ENCODE results near the gene CEP55.

DNA sequence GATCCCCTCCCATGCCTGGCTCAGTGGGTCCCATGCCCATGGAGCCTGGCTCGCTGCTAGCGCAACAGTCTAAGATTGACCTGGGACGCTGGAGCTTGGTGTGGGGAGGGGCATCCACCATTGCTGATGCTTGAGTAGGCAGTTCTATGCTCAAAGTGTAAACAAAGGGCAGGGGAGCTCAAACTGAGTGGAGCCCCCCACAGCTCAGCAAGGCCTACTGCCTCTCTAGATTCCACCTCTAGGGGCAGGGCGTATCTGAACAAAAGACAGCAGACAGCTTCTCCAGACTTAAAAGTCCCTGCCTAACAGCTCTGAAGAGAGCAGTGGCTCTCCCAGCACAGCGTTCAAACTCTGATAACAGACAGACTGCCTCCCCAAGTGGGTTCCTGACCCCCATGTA is 38.9 kb downstream of the CEP55 start:
- TF ChIP-seq, protein P1, sequence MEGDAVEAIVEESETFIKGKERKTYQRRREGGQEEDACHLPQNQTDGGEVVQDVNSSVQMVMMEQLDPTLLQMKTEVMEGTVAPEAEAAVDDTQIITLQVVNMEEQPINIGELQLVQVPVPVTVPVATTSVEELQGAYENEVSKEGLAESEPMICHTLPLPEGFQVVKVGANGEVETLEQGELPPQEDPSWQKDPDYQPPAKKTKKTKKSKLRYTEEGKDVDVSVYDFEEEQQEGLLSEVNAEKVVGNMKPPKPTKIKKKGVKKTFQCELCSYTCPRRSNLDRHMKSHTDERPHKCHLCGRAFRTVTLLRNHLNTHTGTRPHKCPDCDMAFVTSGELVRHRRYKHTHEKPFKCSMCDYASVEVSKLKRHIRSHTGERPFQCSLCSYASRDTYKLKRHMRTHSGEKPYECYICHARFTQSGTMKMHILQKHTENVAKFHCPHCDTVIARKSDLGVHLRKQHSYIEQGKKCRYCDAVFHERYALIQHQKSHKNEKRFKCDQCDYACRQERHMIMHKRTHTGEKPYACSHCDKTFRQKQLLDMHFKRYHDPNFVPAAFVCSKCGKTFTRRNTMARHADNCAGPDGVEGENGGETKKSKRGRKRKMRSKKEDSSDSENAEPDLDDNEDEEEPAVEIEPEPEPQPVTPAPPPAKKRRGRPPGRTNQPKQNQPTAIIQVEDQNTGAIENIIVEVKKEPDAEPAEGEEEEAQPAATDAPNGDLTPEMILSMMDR (conservative IDR thresholded peaks at IDR 0.05; ENCODE audit: low read depth, low read length), result no peak
- TF ChIP-seq EZH2 (IDR thresholded peaks at IDR 0.05; ENCODE audit: low read length, unreplicated experiment), result no peak
- no peak for TF ChIP-seq EZH2phosphoT487 (IDR thresholded peaks at IDR 0.05; ENCODE audit: borderline replicate concordance, low read length)
